GM19463 (cell line): ENCODE results near the gene HID1.
"Not testable (repeated sequence)": the region's sequence is repeated elsewhere in the genome, so short reads cannot be mapped to it uniquely, and the experiment has no call there.

Experiments
- ATAC-seq: cut with Tn5 transposase; IDR thresholded peaks from one replicate; pipeline ENCODE4 v1.9.1; 2021; ENCODE audit warnings: mild to moderate bottlenecking, moderate library complexity; ENCODE audit not compliant: unreplicated experiment

The HID1 gene

GRCh38 chr17:74971069-74971841 is 1.3 kb downstream of the HID1 start:
- no peak for ATAC-seq

GRCh38 chr17:74970395-74970794 is 2.2 kb downstream of the HID1 start:
- no peak for ATAC-seq

- ATAC-seq, result not testable (repeated sequence)
These were observed 3.1 kb downstream of the HID1 start for GRCh38 chr17:74969501-74969900.

- no peak for ATAC-seq
These were observed 4.2 kb downstream of the HID1 start for GRCh38 chr17:74968361-74968780.

DNA sequence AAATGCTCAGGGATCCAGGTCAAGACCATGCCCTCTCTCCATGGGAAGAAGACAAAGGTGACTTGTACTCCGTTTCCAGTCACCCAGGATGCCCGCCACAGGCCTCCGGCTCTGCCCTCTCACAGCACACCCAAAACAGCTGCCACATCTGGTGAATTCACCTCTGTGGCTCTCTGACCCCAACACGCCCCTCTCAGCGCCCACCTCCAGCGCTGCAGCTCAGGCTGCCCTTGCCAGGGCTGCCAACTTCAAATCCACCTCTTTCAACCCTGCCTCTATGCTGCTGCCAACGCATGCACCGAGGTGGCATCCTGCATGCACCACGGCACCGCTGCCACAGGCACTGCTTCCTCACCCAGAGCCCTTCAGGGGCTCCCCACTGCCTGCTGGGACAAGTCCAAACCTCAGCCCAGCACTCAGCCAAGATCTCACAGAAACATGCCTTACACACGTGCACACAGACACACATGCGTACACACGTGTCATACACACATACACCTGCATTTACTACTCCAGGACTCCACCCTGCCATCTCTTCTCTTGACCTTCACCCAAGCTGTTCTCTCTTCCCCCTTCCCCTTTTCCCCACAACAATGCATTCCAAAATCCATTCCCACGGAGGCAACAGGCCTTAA is 7.5 kb downstream of the HID1 start:
- no peak for ATAC-seq

GRCh38 chr17:74964246-74964761 is 8.3 kb downstream of the HID1 start:
- ATAC-seq, result no peak

- ATAC-seq, result no peak
These were observed 8.9 kb downstream of the HID1 start for GRCh38 chr17:74963656-74964055.

DNA sequence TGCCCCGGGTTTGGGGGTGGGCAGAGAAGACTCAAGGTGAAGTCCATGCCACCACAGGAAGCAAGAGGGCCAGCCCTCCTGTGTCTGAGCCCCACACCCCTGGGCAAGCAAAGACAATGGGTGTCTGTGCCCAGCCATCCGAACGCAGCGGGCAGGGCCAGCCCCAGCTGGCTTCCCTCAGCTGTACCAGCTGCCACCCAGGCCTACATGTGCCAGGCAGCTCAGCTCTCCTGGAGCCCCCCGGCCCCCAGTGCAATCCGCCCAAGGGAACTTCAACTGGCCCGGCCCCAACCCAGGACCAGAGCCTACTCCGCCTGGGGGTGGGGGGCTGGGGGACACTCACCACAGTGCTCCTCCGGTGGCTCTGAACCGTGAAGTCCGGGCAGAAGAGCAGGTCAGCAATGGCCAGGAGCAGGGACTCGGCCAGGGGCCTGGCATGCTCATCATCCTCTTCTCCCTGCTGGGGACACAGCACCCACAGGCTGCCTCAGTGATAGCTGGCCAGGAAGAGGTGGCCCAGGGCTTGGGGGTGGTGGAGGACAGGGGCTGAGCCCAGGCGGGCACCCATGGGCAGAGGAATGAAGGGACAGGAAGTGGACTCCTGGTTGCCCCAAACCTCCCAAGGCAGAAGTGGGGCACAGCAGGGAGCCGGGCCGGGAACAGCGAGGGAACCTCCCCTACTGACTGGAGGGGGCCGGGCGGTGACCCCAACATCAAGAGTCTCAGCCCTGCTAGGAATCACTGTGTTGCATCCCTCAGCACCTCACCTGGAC is 9.8 kb downstream of the HID1 start:
- no peak for ATAC-seq

DNA sequence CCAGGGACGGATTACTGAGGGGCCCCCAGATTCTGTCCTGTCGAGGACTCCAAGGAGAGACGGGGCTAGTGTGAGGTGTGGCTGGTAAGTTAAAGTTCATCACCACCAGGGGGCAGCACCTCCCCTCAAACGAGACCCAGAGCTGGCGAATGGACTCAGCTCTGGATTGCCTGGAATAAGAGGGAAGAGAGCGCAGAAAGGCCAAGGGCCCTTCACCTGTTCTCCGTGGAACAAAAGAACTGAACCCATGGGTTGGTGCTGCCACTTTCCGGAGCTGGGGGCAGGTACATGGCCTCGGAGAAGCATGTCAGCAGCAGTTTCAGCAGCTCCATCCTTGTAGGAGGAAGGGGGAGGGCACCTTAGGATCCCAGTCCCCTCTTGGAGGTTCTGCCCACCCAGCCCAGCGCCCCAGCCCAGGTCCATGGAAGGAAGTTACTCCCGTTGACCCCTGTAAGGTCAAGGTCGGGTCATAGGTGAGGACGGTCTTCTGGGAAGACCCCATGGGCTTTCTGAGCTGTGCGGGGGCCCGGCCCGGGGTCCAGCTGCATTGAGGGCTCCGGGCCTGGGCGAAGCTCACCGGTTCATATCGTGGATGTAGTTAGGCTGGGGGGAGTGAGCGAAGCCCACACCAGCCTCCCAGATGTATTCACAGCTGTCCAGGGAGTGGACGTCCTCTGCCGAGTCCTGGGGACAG is 10.8 kb downstream of the HID1 start:
- no peak for ATAC-seq

DNA sequence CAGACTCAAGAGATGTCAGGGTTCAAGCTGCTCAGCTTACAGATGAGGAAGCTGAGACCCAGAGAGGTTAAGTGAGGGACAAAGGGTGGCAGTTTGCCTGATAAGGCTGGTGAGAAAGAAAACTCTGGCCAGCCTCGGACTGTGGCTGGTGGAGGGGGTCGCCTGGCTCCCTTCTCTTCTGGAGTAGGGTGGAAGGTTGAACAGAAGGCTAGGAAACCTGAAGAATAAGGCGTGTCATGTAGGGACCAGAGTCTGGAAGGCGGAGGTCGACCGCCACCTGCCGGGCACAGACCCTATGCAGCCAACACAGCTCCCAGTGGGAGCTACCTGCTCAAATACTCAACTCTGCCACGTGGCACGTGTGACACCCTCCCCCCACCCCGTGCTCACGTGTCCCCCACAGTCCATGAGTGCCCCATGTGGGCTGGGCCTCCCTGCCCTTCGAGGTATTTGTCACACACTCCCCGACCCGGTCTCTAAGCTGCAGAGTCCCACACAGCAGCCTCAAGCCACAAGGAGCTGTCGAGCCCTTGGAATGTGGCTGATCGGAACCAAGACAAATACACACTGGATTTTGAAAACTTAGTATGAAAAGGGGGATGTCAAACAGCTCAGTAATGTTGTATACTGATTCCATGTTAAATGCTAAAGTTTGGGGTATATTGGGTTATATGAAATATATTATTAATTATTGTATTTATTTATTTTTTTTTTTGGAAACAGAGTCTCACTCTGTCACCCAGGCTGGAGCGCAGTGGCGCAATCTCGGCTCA is 11.8 kb downstream of the HID1 start:
- ATAC-seq, result no peak

DNA sequence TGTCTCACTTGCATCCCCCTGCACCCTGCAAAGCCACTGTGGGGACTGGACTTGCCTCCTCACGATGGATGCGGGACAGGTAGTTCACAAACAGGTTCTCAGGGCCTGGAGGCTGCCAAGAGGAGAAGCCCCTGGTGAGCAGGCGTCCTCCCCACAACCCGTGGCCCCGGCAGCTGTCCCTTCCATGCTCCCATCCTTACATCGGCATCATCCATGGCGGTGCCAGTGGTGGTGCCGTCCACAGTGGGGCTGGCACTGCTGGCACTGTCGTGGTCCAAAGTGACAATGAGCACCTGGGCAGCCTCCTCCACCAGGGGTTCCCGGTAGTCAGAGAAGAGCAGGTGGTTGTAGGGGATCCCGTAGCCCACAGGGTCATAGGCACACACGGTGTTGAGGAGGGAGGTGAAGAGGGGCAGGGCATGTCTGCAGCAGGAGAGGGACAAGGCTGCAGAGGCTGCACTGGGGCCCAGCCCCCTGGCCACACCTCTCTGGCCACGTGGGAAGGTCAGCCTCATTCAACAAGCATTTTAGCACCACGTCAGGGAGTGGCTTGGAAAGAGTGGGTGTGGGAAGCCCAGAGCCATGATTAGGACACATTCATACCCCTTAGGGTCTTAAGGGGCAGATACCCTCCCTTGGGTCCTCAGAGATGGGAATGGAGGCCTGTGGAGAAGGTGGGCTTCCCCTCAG is 12.6 kb downstream of the HID1 start:
- ATAC-seq, result no peak

GRCh38 chr17:74957935-74958740 is 14.4 kb downstream of the HID1 start:
- no peak for ATAC-seq

GRCh38 chr17:74956093-74956492 is 16.5 kb downstream of the HID1 start:
- no peak for ATAC-seq

- no peak for ATAC-seq
These were observed 17.7 kb downstream of the HID1 start for GRCh38 chr17:74954665-74955421.

DNA sequence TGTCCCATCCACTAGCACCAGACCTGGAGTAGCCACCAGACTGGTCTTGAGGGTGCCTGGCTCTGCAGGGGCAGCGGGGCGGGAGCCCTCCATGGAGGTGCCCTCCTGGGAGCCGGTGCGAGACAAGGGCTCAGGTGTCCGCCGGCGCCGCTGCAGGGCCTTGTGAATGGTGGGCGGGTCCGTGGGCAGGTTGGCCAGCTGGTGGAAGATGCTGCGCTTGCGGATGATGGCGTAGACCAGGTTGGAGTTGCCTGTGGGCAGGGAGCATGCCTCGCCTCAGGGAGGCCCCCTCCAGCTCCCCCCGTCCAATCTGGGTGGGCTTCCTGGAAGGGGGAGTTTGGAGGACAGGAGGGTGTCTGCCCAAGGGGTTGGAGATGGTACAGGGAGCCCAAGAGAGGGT is 18.4 kb downstream of the HID1 start:
- ATAC-seq, result no peak

DNA sequence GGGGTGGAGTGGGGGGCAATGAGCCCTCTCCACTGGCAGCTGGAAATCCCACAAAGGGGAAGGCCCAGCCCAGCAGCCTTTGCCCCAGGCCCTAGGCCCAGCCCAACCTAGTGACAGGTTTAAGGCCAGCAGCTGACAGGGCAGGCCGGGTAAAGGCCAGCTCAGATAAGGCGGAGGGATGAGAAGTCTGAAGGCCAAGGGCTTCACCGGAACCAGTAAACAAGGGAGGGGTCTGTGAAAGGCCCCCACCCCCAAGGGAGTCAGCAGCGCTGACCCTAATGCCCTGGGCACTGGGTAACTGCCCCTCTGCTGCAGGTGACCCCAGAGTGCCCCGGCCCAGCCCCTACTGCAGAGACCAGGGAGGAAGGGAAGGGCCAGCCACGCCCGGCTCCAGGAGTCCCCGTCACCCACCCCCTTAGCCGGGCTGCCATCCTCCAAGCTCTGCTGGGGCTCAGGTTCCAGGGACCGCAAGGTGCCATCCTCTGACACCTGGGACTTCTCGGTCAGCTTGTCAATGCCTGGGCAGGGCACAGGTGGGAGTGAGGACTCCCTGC is 19.3 kb downstream of the HID1 start:
- no peak for ATAC-seq

- ATAC-seq, result no peak
These were observed 20.0 kb downstream of the HID1 start for GRCh38 chr17:74952431-74953133.
